Islet of Langerhans (tissue), 1 donor: ENCODE results near the gene SV2C.
"Not testable (repeated sequence)": the region's sequence is repeated elsewhere in the genome, so short reads cannot be mapped to it uniquely, and the experiment has no call there.

Experiments used
- FAIRE-seq: peaks from one replicate; lab custom pipeline; 2011; peaks lifted over from hg19 to GRCh38; lab: Jason Lieb, UNC

Gene SV2C

DNA sequence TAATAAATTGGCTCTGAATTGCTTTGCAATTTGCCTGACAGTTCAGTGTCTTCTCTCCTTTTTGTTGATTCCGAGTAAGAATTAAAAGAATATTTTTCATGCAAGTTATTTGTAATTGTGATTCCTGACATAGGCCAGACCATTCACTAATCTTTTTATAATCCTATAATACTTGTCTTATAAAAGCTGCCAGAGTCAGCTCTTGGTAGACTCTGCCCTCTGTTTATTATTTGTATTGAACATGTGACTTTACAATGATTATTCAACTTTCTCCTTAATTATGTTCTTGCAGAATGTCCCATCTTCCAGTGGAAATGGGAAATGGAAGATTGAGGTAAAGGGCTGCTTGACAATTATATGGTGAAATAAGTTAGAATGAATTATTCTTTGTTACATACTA, 121.0 kb downstream of the SV2C start:
- FAIRE-seq, result no peak

DNA sequence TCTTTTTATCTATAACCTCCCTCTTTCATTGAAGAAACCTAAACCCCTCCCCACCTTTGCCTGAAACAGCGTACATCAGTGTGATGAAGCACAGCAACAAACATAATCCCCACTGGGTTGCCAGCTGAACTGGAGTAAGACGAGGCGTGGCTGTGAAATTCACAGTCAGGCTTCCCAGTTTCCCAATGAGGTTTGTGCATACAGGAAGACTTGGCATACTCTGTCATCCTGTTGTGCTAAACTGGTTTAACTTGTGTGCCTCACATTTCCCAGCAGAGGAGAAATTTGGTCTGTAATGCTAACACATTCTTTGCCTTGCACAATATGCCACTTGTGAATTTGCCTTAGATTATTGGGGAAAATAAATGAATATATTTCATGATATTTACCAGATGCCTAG, 121.5 kb downstream of the SV2C start:
- FAIRE-seq, result no peak

DNA sequence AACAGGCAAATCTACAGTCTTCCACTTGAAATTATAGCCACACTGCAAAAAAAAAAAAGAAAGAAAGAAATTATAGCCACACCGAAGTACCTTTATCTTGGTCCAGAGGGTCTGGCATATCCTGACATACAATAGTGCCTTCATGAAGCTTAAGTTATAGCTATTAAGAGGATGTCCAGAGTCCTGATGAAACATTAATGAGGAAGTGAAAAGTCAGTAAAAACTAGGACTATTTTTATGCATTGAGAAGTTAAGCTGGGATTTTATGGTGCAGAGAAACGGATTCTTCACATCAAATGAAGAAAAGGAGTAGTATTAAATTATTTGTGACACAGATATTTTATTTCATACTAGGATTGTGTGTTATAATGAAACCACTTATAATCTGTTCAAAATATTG, 123.9 kb downstream of the SV2C start:
- FAIRE-seq, result no peak

DNA sequence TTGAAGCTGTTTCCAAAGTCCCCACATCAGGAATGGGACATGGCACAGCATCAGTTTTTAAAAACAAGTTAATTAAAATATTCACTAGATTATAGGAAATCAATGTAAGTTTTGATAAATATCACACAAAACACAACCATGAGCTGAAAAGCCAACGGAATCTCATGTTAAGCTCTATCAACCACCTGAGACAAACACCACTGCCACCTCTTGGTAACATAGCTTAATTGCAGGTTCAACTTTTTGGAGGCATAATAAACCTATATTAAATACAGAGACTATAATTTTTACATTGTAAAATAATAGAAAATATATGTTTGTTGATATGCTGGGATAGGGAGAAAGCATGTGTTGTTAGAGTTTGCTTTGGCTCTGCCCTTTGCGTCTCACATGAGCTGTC, 126.1 kb downstream of the SV2C start:
- FAIRE-seq, result no peak

DNA sequence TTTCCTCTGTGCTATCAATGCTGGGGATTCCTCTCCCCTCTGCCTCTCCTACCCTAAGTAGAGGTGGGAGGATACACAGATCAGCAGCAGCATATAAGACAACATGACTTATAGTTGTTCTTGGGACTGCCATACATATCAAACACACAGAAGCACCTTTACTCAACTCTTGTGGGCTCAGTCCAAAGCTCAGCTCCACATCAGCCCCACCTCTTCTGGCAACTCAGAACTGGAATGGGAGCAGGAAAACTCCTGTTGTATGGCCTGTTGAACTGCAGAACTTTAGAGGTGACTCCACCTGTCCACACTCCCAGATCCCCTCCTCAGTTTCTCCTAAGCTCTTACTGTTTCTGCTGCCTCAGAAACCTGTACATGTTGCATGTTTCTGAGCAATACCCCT, 127.8 kb downstream of the SV2C start:
- FAIRE-seq, result no peak

DNA sequence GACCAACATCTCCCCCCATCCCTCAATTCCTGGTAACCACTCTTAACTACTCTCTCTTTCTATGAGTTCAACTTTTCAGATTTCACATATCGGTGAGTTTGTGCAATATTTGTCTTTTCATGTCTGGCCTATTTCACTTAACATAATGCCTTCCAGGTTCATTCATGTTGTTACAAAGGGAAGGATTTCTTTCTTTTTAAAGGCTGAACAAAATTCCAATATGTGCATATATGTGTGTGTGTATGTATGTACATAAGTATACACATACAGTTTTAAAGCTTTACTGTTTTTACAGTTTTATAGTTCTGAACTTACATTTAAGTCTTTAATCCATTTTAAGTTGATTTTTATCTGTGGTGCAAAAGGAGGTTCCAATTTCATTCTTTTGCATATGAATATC, 130.7 kb downstream of the SV2C start:
- FAIRE-seq, result no peak

DNA sequence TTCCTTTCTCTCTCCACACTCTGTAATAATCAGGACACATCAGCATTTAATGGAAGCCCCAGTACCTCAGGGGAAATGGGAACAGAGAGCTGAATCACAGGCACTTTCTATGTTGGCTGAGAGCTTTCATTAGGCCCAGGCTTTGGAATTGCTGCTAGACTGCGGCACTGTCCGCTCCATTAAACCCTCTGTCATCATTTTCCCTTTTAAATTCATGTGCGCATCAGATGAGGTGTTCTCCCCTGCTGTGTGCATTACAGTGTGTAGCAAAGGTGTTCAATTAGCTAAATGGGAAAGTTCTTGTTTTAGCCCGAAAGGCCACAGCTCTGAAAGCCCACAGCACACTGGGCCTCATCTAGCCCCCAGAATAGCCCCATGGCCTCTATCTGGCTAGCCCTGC, 133.6 kb downstream of the SV2C start:
- peak; percentile 97 for FAIRE-seq

DNA sequence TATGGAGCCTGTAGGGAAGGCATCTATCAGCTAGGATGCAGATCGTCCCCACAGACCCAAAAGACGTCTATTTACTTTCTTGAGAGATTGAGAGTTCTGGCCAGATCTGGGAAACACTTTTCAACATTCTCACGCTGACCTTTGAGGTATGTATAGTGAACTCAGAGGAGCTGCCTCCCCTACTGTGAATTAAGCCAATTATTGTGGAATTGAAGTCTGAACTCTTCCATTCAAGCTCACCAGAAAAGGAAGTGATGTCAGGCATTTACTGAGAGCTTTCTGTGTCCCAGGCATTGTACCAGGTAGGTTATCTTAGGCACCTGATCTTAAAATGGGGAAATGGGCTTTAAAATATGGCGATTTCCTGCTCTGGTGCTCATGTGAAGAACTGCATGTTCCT, 136.5 kb downstream of the SV2C start:
- FAIRE-seq, result no peak

DNA sequence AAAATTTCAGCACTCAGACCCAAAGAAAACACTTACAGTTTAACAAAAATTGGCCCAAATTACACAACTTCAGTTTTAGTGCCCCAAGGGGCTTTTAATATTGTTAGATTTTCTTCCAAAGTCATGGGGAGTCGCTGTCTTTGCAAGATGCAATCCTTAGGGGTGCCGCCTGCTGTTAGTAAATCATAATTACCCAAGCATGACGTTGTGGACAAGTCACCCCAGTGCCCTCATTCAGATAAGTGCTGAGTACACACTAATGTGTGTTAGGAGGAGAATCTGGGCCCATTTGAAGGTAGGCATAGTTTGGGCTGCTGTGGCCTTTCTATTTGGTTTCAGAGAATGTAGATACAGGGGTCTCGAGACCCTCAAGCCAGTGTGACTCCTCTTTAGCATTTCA, 138.1 kb downstream of the SV2C start:
- no peak for FAIRE-seq

DNA sequence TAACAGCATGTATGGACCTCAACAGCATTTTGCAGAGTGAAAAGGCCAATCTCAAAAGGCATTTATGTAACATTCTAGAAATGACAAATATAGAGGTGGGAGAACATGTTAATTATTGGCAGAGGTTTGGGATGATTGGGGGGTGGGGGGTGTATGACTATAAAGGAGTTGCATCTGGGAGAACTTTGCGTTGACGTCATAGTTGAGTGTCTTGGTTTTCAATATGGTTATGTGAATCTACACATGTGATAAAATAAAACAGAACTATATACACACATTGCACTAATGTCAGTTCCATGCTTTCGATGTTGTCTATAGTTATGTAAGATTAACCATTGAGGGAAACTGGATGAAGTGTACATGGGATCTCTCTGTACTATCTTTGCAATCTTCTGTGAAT, 139.1 kb downstream of the SV2C start:
- no peak for FAIRE-seq

DNA sequence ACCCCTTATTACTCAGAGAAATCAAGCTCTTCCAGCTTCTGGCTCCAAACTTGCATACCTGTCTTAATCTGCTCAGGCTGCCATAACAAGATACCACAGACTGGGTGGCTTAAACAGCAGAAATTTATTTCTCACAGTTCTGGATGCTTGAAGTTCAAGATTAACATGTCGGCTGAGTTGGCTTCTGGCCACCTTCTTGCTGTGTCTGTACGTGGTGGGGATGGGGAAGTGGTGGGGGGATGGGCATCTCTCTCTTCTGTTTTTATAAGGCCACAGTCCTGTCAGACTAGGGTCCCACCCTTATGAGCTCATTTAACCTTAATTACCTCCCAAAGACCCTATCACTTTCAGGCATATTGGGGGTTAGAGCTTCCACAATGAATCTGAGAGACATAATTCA, 140.5 kb downstream of the SV2C start:
- no peak for FAIRE-seq

DNA sequence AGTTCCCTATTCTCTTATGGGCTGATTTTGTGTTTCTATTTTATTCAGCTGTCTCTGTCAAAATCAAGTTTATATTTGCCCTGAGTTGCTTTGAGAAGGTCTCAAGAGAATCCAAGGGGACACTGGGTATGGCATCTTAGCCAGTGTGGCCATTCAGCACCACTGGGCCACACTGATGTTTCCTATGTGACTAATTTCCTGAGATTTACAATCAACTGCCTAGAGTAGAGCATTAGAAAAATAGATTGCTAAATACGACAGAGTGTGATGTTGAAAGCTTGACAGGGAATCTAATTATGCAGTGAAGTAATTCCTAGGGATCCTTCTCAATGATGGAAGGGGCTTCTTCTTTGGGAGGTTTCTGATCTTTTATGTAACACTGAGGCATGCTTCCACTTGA, 141.7 kb downstream of the SV2C start:
- FAIRE-seq, result no peak

DNA sequence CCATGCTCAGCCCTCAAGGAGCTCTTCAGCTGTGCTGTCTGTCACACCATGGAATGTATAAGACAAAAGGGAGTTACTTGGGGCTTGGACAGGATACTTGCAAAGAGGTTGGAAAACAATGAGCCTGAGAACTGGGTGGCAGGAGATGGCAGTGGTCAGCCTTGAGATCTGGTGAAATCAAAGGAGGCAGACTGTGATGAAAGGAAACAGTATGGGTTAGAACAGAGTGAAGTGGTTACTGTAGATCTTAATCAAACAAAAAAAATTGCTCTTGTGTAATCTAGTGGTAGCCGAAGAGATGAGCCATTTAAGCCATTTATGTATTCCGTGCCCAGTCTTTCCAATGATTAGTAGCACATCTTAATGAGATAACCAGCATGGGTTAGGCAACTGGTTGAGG, 142.2 kb downstream of the SV2C start:
- FAIRE-seq, result no peak

DNA sequence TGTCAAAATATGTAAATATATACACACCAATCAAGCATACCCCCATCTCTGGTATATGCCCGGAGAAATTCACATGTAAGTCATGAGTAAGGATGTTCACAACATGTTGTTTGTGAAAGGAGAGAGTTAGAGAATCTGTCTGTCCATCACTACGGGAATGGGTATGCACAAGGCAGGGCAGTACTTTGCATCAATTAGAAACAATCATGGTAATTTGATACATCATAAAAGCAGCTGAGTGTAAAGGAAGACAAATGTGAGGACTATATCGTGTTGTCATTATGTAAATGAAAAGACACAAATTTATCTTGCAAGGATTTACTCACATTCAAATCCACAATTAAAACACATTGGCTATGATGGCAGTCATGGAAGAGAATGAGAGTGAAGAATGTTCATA, 146.7 kb downstream of the SV2C start:
- no peak for FAIRE-seq

DNA sequence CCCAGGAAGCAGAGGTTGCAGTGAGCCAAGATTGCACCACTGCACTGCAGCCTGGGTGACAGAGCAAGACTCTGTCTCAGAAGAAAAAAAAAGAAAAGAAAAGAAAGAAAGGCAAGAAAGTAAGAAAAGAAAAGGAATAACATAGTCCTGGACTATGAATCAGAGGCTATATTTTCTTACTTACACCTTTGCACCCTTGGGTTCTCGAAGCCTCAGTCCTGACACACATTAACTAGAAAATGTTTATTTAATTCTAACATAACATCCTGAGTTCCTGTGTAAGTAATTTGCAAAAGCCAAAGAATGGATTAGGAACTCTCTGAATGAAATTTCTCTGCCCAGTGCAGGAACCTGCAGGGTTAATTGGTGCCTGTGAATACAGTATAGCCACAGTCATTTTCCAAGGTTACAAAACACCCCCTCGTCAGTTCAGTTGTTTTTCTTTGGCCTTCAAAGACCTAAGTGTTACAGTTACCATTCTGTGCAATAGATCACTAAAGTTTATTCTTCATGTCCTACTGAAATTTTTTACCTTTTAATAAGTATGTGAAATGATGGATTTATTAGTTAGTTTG, 147.6 kb downstream of the SV2C start:
- no peak for FAIRE-seq

DNA sequence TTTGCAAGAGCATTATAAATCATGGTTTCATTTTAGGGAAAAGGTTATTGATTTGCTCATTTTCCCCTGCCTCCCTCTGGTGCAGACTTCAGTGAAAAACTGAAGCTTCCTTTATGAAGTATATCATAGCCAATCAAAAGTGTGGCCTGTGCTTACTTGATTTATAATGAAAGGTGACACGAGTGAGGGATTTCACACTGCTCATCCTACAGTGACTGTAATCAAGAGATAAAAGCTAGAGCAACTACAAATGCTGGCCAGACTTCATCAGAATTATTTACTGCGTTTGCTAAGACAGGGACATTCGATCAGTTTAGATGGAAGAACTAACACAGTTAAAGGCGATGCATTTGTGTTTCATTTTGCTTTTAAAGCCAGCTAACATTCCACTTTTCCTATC, 151.5 kb downstream of the SV2C start:
- no peak for FAIRE-seq

DNA sequence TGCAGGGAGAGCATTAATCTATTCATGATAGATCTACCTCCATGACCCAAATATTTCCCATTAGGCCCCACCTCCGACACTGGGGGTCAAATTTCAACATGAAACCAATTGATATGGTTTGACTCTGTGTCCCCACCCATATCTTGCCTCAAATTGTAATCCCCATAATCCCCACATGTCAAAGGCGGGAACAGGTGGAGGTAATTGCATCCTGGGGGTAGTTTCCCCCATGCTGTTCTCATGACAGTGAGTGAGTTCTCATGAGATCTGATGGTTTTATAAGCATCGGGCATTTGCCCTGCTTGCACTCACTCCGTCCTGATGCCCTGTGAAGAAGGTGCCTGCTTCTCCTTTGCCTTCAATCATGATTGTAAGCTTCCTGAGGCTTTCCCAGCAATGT, 153.5 kb downstream of the SV2C start:
- no peak for FAIRE-seq

DNA sequence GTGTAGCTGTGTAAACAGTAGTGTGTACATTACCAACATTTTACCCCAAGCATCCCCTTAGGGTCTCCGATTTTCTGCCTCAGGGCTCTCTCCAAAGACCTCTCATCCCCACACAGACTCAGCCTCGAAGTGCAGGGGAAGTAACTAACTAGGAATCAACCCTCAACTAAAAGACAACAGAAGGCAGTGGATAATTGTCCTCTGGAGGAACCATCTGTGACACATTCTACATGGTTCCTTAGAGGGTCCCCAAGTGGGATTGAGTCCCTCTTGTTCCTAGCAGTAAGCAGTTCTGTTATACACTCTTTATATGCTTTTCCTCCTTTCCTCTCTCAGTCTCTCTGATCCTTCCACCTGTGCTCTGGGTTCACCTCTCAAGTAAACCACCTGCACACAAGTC, 157.2 kb downstream of the SV2C start:
- FAIRE-seq, result no peak

DNA sequence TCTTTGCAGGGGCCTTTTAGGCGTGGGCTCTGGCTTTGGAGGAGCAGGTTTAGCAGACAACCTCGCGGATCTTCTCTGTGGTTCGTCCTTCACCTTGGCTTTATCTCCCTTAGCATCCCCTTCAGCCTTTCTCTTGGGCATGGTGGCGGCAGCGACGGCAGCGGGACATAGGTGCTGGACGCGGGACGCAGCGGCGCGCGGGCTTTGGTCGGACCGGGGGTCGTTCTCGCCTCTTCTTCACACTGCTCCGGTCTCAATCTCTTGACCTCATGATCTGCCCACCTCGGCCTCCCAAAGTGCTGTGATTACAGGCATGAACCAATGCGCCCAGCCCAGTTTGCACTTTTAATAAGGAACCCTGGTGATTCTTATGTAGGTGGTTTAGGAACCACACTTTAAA, 159.0 kb downstream of the SV2C start:
- FAIRE-seq, result not testable (repeated sequence)

DNA sequence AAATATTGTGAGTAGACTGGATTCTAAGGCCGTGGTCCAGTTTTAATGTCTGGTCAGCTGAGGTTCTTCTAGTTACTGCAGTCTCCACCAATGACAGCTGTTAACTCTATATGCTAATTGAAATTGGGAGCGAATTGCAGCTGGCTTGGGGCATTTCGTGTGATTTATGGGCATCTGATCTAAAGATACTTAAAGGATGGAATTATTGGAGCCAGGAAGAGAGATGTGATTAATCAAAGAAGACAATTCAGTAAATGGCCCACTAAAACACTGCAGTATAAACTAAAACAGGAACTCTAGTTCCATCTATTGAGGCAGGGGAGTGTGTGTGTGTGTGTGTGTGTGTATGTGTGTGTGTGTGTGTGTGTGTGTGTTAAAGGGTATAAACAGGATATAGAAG, 162.4 kb downstream of the SV2C start:
- FAIRE-seq, result no peak

DNA sequence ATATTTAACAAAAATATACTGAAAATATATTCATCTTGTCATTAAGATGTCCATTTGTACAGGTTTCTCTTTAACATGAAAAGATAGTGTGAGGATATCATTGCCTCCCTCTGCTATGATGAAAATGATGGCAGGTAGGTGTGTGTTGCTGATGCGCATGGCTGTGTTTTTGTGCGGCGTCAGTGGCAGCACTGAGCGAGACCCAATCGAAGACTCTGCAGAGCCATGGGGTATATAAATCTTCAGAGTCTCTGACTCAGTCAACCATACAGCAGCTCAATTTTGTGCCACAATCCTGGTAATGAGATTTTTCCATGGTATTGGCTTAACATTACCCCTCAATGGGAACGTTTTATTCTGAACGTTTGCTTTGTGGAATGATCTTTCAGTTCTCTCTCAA, 166.4 kb downstream of the SV2C start:
- FAIRE-seq, result no peak

DNA sequence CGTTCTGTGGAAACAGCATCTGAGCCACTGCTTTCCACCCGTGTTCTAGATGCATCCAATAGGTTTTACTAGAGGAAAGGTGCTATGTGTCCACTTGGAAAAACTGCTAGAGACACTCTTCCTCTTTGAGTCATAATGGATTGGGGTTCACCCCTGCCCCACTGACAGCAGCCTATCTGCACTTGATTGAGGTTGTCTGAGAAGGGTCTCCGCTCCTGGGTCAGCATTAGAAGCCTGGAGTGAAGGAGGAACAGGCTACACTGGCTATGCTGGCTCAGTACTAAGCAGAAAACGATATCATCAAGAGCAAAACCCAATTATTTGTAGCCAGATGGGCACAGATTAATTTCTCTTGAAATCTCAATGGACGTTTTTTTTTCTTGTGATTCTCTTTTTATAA, 167.3 kb downstream of the SV2C start:
- FAIRE-seq, result no peak

DNA sequence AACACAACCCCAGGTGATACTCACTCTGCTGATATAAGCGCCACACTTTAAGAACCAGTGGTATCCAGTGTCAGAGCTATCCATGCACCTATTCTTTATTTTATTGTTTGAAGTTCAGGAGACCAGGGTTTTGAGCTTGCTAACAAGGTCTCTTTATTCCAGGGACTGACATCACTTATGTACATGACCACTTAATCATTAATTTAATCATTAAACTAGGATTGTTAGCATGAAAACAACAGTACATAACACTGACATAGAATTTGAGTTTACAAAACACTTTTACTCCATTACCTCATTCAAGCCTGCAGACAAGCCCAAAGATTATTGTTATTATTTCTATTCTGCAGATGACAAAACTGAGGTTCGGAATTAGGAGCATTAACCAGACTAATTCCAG, 168.5 kb downstream of the SV2C start:
- FAIRE-seq, result no peak

DNA sequence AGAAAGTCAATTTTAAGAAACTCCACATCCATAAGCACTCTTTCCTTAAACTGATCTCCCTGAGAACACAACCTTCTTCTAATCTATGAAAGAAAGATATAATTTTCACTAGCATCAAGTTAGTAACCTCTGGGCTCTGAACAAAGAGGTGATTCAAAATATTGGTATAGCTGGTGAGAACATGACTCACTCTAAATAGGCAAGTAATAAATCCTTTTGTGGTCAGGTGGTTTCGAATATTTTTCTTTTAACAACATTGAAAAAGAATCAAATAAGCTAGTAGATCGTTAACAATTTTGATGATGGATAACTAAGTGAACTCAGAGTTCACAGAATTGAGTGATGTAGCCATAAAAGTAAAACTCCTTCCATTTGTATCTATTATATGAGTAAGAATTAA, 169.3 kb downstream of the SV2C start:
- FAIRE-seq, result no peak

DNA sequence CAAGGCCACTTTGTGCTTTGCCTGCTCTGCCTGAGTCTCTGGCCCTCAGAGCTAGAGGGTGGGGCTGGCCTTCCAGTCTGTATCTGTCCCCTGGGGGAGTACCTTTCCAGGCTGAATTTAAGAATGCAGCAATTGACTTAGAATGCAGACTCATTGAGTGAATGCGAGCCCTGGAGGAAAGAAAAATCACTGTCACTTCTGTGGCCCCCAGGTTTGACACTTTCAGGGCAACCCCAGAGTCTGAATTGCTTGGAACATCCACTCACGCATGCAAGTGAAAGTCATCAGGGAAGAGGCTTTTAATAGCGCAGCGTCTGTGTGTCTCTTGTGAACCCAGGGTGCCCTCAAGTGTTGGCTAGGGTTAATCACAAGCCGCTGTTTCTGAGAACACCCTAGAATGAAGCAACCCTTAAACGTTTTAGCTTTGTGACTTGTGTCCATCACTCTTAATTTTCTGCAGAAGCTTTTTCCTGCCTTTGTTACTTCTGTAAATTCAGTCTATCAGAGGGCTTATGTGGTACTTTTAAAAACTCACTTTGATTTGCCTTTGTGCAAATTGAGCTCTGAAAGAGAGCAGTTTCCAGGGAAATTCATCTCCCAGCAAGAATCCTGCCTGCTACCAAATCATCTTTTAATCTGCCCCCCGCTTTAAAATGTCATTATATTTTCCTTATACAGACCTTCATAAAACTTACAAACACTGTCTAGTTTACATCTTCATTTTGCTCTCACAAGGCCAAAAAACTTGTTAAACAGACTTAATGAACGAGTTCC, 173.1 kb downstream of the SV2C start:
- FAIRE-seq, result peak; percentile 86
